Muscle of leg (tissue), 11 donors: ENCODE measurements around the gene RBM19. TPM values are rescaled to one million over a fixed set of nuclear protein-coding genes. Genes with fewer than 3 reads are reported as not detected.
A peak's percentile ranks its signal among the peaks of the same experiment; 100 is the strongest.

ENCODE experiments used
- DNase-seq: peaks from one replicate; pipeline ENCODE4 v3.0.0; 2013
- H3K27ac ChIP-seq: one replicate; pipeline ENCODE4 v1.5.1; 2013; ENCODE audit warnings: mild to moderate bottlenecking, low read length, control low read depth
- H3K27me3 ChIP-seq: one replicate; pipeline ENCODE4 v1.6.1; 2013; ENCODE audit warnings: low read length; ENCODE audit not compliant: control insufficient read depth, insufficient read depth
- H3K36me3 ChIP-seq: one replicate; pipeline ENCODE4 v1.6.1; 2013; ENCODE audit warnings: low read length; ENCODE audit not compliant: control insufficient read depth, insufficient read depth
- H3K4me1 ChIP-seq: one replicate; pipeline ENCODE4 v1.6.1; 2013; ENCODE audit warnings: low read length; ENCODE audit not compliant: control insufficient read depth, insufficient read depth
- H3K4me3 ChIP-seq: one replicate; pipeline ENCODE4 v1.5.1; 2013; ENCODE audit warnings: low read length, control low read depth
- H3K9me3 ChIP-seq: replicated peaks from 2 replicates; pipeline ENCODE4 v1.6.1; 2013; ENCODE audit warnings: low read depth, low read length; ENCODE audit not compliant: control insufficient read depth
- WGBS: methylation state at CpG from one replicate; pipeline ENCODE4 v1.1.5; 2013; ENCODE audit warnings: missing lambda C conversion rate; ENCODE audit not compliant: insufficient coverage; 5-methylcytosine and 5-hydroxymethylcytosine counted together
- polyA plus RNA-seq, 8 donors: library from polyadenylated mRNA; unstranded; fragments of 120-200 nt; gene quantifications; one replicate each; pipeline versions ENCODE4 v1.2.1 to v1.2.3, GENCODE V29; 2013; ENCODE audit warnings: inconsistent platforms in 1 of 8, low replicate concordance in 1 of 8; ENCODE audit not compliant: insufficient read length in 8 of 8, insufficient read depth in 1 of 8
- total RNA-seq: library from RNA; stranded (reverse); fragments of 120-200 nt; gene quantifications from one replicate; pipeline ENCODE4 v1.2.4, GENCODE V29; 2013

The RBM19 gene
- total and polyA plus RNA-seq, 9 donors = 12.7 to 20.9 (median 16.1) TPM

DNA sequence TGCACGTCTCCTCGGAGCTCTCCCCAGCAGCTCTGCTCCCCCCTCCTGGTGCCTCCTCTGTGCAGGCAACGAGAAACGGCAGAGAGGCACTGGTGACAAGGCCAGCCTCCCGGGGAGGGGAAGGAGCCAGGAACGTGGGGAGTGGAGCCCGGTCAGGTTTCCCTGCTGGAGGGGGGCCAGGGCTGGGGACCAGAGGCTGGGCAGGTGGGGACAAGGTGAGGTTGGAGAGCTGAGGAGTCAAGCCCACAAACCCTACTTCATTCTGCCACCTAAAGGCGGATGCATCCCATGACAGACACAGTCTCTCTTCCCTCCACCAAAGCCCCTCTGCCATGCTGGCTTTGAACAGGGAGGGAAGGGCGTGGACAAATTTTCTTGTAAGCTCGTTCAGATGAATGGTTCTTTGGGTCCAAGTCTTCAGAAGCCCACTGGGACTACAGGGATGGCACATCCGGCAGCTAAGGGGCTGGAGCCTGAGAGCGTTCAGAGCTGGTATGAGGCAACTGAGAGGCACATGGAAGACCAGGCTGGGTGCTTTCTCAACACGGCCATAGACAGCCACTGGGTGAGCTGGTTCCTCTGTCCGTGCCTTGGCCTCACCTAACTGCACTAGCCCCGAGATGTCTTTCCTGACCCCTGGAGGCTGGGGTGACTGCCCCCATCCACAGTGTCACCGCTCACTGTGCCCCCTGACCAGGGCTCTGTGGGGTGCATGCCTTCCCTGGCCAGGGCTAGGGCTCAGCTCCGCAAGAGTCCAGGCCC, 105.9 kb downstream of the RBM19 start:
- no peak overlapping the region for H3K4me3 ChIP-seq
- H3K27ac ChIP-seq = no peak overlapping the region
- DNase-seq = peak; percentile 10
- H3K27me3 ChIP-seq = no peaks in the 10 kb centered on the region
- H3K9me3 ChIP-seq = no peaks in the 10 kb centered on the region
- H3K4me1 ChIP-seq = peaks cover 6% of the 10 kb centered on the region
- peaks cover 18% of the 10 kb centered on the region for H3K36me3 ChIP-seq
- WGBS = 71% methylated on average over 11 of the region's 17 CpGs

DNA sequence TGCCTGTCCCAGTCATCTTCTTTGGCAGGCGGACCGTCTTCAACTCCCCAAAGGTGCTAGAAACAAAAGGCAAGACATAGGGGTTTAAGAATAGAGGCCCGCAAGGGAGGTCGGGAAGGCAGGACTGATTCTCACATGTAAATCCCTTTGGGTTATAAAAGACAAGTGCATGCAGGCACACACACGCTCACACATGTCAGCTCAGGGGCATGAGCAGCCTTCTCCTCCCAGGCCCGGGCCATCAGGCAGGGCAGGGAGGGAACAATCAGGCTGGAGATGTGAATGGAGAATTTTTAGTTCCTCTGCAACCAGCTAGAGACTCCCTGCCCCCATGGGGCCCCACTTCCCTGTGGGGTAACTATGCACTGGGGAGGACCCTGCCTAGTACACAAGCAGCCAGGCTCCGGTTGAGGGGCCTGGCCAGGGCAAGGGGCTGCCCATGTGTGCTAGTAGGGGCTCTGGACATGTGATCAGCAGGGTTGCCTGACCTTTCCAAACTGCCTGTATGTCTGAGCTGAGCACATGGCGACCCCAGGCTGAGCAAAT, 107.2 kb downstream of the RBM19 start:
- WGBS = 74% methylated on average over 3 of the region's 8 CpGs
- Histone ChIP-seq H3K9me3 (no peaks in the 10 kb centered on the region), H3K27ac (no peak overlapping the region), H3K4me3 (no peak overlapping the region), H3K4me1 (peaks cover 6% of the 10 kb centered on the region), H3K27me3 (no peaks in the 10 kb centered on the region), H3K36me3 (peaks cover 23% of the 10 kb centered on the region)
- DNase-seq = no peak

DNA sequence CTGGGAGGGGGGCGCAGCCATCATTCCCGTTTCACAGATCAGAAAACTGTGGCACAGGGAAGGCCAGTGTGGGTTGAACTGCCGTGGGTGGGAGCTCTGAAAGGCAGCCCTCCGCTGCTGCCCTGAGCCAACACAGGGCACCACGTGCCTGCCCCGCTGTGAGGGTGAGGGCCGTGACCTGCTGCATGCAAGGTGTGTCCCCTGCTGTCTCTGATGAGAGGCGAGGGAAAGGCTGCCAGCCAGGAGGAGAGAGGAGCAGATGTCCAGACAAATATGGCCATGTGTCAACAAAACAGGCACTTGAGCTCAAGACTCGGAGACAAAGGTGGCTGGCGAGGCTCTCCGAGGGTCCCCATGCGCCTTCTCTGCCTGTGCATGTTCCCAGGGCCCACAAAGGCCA, 108.8 kb downstream of the RBM19 start:
- Histone ChIP-seq H3K9me3 (no peaks in the 10 kb centered on the region), H3K4me1 (peaks cover 19% of the 10 kb centered on the region), H3K36me3 (peaks cover 23% of the 10 kb centered on the region), H3K4me3 (no peak overlapping the region), H3K27ac (no peak overlapping the region), H3K27me3 (no peaks in the 10 kb centered on the region)
- 89% methylated on average over 12 of the region's 12 CpGs for WGBS
- no peak for DNase-seq

DNA sequence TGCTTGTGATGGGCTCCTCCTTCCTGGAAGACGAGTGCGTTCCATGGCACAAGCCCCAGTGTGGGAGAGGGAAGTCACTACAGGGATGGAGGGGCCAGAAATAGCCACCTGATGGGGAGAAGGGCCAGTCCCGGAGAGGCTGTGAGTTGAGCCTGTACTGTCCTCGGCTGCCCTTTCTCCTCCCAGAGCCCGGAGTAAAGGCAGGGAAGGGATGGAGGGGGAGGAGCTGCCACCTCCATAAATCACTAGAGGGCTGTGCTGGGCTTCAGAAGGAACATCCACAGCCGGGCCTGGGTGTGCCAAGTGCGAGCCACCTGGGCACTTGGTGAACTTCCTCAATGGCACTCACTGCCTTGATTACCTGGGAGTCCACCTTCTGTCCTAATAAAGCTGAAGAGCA, 110.1 kb downstream of the RBM19 start:
- no peak overlapping the region for H3K27ac ChIP-seq
- DNase-seq = peak; percentile 11
- peaks cover 21% of the 10 kb centered on the region for H3K36me3 ChIP-seq
- no peaks in the 10 kb centered on the region for H3K9me3 ChIP-seq
- H3K4me1 ChIP-seq = peaks cover 27% of the 10 kb centered on the region
- 72% methylated on average over 3 of the region's 7 CpGs for WGBS
- no peak overlapping the region for H3K4me3 ChIP-seq
- H3K27me3 ChIP-seq = no peaks in the 10 kb centered on the region

DNA sequence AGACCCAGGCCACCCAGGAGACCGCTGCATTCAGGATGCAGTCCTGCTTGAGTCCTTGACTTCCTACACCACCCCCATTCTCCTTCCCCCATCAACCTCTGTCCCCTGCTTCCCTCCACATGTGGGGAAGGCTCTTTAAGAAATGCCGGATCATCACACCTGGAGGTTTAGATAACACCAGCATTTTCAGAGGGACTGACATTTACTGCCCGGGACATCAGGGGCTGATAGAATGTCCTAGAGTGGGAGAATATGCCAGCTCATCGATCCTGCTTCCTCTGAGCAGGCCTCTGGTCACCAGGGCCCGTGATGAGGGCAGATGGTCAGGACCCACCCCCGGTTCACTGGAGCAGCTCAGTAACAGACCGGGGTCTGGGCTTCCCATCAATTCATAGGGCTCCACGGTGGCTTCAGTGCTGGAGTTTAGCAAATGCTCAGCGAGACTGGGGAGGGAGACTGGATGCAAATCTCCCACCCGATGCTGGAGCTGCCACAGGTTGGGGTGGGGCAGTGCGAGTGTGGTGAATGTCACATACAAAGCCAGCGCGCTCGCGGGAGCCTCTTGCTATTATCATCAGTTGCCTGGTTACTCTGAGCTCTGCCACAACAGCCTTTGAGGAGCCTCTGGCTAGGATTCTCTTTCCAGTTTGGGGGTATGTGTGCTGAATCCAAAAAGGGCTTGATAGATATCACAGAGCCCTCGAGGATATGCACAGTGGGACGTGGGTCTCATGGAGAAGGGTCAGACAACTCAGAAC, 111.6 kb downstream of the RBM19 start:
- Histone ChIP-seq H3K36me3 (peaks cover 20% of the 10 kb centered on the region), H3K9me3 (no peaks in the 10 kb centered on the region), H3K4me1 (peaks cover 42% of the 10 kb centered on the region), H3K27me3 (no peaks in the 10 kb centered on the region), H3K27ac (no peak overlapping the region), H3K4me3 (no peak overlapping the region)
- DNase-seq = no peak
- WGBS = 64% methylated on average over 9 of the region's 17 CpGs

DNA sequence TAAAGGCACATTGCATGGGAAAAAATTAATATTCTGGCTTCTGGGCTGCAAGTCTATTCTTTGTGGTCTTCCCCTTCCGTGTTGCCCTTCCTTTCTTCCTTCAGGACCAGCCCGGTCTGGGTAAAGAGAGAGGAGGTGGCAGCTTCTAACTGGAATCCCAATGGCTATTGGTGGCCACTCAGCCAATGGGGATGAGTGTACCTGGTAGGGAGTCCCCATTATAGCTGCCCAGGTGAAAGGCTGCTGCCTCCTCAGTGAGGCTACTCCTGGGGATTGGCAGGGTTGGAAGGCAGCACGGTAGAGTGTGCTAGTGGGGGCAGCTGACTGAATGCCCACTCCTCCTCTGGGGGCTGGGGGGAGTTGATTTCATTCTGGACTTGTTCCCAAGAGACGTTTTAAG, 112.6 kb downstream of the RBM19 start:
- no peak overlapping the region for H3K4me3 ChIP-seq
- WGBS = 60% methylated on average over 1 of the region's 4 CpGs
- H3K9me3 ChIP-seq = no peaks in the 10 kb centered on the region
- peaks cover 19% of the 10 kb centered on the region for H3K36me3 ChIP-seq
- no peak overlapping the region for H3K27ac ChIP-seq
- no peak for DNase-seq
- H3K4me1 ChIP-seq = peaks cover 52% of the 10 kb centered on the region
- H3K27me3 ChIP-seq = no peaks in the 10 kb centered on the region

DNA sequence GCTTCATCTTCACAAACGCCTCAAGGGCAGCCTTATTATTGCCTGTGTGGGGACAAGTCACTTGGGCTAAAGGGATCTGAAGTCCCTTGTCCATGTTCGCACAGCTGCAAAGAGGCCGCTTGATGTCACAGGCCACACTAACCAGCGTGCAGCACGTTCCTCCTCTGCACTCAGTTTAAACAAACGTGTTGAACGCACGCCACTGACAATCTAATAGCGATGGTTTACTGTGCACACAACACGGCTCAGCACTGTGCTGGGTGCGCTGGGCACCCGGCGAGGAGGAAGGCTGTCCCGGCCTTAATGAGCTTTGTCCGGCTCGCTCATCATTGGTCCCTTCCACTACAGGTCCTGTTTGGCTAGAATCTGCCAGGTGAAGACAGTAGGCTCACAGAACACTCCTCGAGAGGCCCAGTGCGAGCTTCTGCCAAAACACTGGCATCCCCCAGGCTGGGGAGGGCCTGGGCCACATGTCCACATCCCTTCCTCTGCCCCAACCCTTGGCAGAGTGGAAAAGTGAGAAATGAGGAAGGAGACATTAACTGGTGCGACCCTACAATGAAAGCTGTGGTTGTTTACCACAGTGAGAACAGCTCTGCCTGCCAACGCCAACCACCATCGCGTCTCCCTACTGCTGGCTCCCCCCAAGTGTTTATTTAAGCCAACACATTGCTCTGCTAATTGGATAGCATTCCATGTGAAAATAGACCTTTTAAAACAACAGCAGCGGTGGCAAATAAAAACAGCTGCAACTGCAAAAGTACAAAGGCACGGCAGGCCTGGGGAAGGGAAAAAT, 113.2 kb downstream of the RBM19 start:
- H3K4me1 ChIP-seq = peaks cover 57% of the 10 kb centered on the region
- H3K27me3 ChIP-seq = no peaks in the 10 kb centered on the region
- 67% methylated on average over 18 of the region's 24 CpGs for WGBS
- H3K9me3 ChIP-seq = no peaks in the 10 kb centered on the region
- H3K27ac ChIP-seq = no peak overlapping the region
- H3K36me3 ChIP-seq = peaks cover 13% of the 10 kb centered on the region
- peak; percentile 43 for DNase-seq
- no peak overlapping the region for H3K4me3 ChIP-seq

DNA sequence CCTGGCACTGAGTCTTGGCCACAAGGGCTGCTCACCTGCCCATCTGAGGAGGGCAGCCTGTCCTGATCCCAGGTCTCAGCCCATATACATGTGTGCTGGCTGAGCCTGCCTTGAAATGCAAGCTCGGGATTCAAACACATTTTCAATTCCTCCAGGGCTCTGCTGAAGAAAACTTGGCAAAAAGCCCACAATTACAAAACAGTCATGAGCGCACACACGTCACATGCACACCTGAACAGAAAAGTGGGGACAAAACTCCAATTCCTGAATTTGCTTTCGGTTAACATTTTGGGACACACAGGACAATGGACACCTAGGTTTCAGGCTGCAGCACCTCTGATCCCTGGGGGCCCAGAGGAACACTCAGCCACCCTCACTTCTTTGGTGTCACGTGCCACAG, 113.9 kb downstream of the RBM19 start:
- Histone ChIP-seq H3K4me3 (no peak overlapping the region), H3K27ac (no peak overlapping the region), H3K27me3 (no peaks in the 10 kb centered on the region), H3K9me3 (no peaks in the 10 kb centered on the region), H3K4me1 (peaks cover 62% of the 10 kb centered on the region), H3K36me3 (peaks cover 8% of the 10 kb centered on the region)
- WGBS = 53% methylated on average over 4 of the region's 5 CpGs
- DNase-seq = peak; percentile 31

DNA sequence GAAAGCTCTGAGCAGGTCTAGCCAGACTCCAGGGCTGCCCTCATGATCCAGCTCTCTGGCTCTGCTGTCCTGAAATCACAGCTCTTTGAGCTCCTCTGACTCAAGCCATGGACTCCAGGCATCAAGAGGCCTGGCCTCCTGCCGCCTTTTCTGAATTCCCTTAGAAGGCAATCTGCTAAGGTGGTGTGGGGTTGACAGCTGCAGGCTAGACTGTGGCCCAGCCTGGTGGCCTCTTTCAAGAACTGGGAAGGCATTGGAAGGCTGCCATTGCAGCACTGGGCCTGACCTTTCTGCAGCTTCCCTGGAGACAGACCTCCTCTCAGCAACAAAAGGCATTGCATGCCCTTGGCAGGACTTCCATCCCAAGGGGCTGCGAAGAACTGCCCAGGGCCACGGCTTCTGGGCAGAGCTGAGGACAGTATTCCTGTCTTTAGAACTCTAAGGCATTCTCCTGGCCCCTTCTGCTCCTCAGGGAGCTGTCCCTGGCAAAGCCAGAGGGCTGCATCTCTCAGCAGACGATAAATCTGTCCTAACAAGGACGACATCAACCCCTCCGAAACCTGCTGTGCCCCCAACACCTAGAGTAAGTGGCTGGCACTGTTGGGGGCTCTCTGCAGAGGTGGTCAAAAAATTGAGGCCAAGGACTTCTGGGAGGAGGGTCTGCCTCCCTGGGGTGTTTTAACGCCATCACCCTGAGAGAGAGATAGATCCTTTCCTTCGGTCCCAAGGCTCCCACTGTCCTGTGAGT, 115.6 kb downstream of the RBM19 start:
- Histone ChIP-seq H3K27ac (peak overlapping the region; percentile 25), H3K4me1 (peaks cover 65% of the 10 kb centered on the region)
- peak; percentile 76 for DNase-seq

More for the DNA sequence above, 115.6 kb downstream of the RBM19 start:
- Histone ChIP-seq H3K4me3 (no peak overlapping the region), H3K9me3 (no peaks in the 10 kb centered on the region), H3K27me3 (no peaks in the 10 kb centered on the region), H3K36me3 (peaks cover 5% of the 10 kb centered on the region)
- WGBS = 79% methylated on average over 2 of the region's 8 CpGs
